GM10847 (cell line): ENCODE data around the gene SAMD9L.

Experiments
- POLR2A ChIP-seq: IDR thresholded peaks from 2 replicates; pipeline ENCODE4 v1.6.1; 2011; ENCODE audit not compliant: insufficient read length; ENCODE audit errors: extremely low read depth

SAMD9L gene

DNA sequence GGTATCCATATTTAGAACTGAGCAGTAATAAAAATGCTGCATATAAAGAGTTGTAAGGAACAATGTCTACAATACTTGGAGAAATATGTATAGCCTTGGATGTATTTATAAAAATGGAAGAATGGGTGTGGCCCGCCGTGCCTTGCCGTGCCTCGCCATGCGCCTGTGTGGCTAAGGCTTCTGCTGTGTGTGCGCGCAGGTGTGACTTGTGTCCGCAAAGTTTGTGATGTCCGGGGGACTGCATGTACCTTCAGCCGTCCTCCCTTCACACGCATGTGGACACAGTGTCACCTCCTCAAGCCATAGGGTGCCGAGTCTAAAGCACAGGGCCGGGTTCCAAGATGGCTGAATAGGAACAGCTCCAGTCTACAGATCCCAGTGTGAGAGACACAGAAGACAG lies 40.2 kb downstream of the SAMD9L start:
- TF ChIP-seq POLR2A: no peak

DNA sequence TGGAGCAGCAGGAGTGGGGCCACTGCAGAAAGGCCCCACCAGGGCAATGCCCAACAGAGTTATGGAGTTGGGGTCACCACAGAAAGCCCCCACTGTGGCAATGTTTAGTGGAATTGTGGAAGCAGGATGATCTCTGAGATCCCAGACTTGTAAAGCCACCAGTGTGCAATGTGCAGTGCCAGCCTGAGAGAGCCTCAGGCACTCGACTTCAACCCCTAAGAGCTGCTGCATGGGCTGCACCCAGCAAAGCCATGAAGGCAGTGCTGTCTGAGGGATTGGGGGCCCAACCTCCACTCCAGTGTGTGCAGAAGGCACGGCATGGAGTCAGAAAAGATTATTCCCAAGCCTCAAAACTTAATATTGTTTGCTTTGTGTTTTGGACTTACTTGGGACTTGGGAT lies 50.8 kb downstream of the SAMD9L start:
- TF ChIP-seq POLR2A: no peak

GRCh38 chr7:93092757-93093370 lies 55.3 kb downstream of the SAMD9L start:
- TF ChIP-seq POLR2A: no peak
